T47D (cell line): ENCODE measurements around the gene OR4K1.

Experiments
- DNase-seq, 2 experiments: peaks; one replicate each; pipeline versions ENCODE4 v3.0.0 to v3.0.0-alpha.2; 2011 to 2012; ENCODE audit warnings: low read depth in 1 of 2, low spot score in 1 of 2
- JUND ChIP-seq: IDR thresholded peaks from 2 replicates; pipeline ENCODE4 v1.6.1; 2012; ENCODE audit warnings: low read depth
- in situ Hi-C: cut with HindIII; loops from 2 replicates; pipeline ENCODE4 v1.10.0; 2016; ENCODE audit warnings: low sequenced_read_pairs, low pct_unique_long_range_greater_than_20kb

Gene OR4K1, protein sequence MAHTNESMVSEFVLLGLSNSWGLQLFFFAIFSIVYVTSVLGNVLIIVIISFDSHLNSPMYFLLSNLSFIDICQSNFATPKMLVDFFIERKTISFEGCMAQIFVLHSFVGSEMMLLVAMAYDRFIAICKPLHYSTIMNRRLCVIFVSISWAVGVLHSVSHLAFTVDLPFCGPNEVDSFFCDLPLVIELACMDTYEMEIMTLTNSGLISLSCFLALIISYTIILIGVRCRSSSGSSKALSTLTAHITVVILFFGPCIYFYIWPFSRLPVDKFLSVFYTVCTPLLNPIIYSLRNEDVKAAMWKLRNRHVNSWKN

DNA sequence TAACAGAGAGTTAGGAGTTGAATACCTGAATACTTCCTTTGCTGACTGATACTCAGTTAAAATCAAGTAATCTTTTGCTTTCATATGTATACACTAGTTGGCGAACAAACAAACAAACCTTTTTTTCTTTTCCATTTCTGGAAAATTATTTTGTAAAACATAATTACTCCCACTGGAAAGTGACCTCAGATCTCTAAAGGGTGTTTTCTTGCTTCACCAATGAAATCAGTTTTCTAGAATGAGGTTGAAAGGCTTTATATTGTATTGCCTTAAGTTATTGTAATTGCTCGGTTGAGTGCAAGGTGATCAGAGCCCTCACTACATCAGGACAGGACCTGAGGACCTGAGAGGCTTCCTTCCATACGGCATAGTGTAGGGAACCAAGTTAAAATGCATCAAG is at the start of gene OR4K1:
TSS of gene OR4K1 (plus strand) at position 301 of the 400 bp plus-strand sequence. CDS start 4,750 bp downstream, outside the sequence.
- in situ Hi-C loops, result no loop called here
- DNase-seq, result no peak
- no peak for TF ChIP-seq JUND

DNA sequence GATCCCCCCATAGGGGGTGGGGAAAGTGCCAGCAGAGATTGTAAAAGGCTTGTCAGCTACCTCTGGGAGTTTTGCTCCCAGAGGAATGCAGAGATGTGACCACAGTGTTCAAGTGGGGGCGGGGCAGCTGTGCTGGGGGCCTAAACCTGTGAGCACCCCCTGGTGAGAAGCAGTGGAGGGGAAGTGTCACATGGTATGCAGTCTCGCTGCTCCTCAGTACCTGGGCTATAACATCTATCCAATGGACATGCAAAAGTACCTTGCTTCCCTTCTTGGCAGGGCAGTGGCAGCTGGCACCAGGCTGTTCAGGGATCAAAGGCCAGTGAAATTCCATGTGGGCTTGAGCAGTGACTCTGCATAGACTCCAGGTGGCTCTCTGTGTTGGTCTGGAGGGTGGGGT is 35.4 kb upstream of the OR4K1 start:
- no peak for DNase-seq
- TF ChIP-seq JUND, result no peak
- in situ Hi-C loops, result no loop called here

DNA sequence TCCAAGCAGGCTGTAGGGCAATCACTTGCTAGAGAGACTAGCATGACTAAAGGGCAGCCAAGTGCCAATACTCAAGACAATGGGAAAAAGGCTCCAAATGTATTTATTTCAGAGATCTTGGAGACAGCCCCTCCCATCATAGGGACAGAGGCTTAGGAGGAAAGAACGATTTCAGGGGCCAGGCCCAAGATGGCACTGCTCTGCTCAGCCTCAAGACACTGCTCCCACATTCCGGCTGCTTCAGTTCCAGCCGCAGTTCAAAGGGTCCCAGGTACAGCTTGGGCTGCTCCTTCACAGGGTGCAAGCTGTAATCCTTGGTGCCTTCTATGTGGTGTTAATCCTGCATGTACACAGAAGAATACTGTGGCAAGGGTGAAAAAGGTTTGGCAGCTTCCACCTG is 29.7 kb upstream of the OR4K1 start:
- in situ Hi-C loops, result no loop called here
- DNase-seq, result no peak
- no peak for TF ChIP-seq JUND

DNA sequence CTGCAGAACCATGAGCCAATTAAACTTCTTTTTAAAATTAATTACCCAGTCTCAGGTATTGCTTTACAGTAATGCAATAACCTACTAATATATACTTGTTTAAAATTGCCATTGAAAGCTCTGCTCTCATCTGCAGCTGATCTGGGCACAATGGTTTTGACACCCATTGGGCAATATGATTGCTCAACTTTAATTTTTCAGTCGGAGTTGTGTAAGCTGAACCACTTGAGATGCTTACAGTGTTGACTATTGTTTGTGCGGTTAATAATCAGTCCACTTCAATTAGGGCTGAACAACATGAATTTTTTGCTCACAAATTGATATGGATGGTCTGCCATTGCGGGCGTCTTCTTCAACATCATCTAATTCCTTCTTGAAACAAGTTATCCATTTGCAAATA is 28.3 kb upstream of the OR4K1 start:
- DNase-seq, result no peak
- in situ Hi-C loops, result no loop called here
- TF ChIP-seq JUND, result no peak

DNA sequence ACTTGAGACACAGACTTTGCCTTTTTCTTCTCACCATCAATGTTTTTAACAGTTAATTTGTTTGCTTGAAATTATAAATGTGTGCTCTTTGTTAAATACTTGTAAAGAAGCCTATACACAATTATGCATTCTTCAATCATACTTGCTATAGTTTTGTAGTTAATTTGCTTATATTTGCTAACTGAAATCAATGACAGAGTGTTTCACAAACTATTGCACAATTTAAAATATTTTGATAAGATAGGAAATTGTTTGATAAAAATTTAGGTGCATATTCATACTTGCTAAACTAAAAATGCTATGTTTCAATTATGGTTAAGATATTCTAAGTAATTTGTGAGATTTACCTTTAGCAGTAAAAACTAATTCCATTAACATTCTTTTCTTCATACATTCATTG is 24.1 kb upstream of the OR4K1 start:
- no peak for TF ChIP-seq JUND
- in situ Hi-C loops, result no loop called here
- DNase-seq, result no peak

DNA sequence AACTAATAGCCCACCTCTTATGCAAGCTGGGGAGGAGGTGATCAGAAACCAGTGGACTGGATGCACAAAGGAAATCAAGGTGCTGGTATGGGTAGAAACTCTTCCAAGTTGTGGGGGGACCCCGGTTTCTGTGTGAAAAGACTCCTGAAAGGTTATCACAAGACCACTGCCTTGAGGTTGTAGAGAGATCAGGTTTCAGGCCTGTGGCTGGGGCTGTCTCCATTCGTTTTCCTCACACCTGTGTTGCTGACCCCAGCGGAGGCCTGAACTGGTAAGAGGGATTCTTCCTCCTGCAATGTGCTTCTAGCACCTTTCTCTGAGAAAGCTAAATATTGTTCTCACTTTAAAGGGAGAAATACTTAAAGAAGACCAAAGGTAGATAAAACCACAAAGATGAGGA is 19.6 kb upstream of the OR4K1 start:
- TF ChIP-seq JUND, result no peak
- DNase-seq, result no peak
- in situ Hi-C loops, result no loop called here

DNA sequence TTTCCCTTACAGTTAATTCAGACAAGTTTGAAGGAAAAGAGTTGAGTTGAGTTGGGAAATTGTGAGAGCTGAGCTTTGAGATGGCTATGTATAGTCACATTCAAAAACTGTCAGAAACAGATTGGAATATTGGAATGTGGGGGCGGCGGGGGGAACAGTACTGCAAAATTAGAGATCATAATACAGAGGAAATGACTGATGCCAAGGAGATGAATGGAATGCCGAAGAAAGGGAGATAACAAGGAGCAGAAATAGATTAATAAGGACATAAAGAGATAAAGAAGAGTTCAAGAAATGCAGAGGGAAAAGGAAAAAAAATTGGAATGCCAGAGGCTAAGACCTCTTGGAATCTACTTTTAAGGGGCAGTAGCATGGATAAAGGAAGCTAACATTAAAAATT is 13.5 kb upstream of the OR4K1 start:
- TF ChIP-seq JUND, result no peak
- DNase-seq, result no peak
- in situ Hi-C loops, result no loop called here

DNA sequence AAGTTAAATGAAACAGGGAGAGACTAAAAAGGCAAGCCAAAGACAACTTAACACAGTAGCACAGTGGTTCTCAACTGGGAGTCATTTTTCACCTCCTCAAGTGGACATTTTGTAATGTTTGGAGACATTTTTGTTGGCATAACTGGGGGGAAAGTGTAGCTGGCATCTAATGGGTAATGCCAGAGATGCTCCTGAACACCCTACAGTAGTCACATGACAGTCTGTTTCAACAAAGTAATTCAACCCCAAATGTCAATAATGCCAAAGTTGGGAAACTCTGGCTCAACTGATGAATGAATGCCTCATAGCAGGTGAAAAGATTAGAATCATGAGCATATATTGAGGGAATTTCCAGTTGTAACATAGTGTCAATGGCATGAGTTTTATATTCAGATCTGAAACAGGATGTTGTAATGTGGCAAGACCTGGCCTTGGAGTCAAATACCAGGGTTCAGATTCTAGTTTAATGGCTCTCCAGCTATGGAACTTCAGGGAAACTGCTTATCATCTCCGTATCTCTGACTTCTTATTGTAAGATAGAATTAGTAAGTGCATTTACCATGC is 12.7 kb upstream of the OR4K1 start:
- in situ Hi-C loops, result no loop called here
- TF ChIP-seq JUND, result no peak
- DNase-seq, result peak in 1 of 2 experiments; percentile 19

DNA sequence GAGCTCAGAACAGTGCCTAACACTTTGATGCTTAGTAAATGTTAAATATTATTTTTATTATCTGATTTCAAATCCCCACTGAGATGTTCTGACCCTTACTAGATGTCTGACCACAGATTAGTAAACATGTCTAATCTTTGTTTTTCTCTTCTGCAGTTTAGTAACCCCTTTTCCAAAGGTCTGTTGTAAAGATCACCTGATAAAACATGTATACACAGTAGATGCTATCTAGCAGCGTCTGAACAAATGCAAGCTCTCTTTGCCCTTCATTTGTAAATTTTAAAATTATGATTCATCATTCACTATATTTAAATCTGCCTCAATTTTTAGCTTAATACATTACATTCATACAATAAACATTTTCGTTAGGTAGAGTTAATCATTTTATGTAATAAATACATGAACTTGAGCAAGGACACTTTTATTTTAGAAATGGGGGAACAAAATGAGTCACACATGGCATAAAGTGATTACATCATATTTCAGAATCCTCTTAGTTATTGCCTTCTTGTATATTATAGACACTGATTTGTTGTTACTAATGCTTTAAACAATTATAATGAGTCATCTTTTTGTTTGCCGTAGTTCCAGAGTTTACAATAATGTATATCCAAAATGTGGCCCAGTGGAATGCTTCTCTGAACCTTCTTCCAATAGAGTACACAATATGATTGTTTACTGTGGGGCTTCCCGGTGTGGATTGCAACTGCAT is 12.0 kb upstream of the OR4K1 start:
- TF ChIP-seq JUND, result no peak
- in situ Hi-C loops, result no loop called here

DNA sequence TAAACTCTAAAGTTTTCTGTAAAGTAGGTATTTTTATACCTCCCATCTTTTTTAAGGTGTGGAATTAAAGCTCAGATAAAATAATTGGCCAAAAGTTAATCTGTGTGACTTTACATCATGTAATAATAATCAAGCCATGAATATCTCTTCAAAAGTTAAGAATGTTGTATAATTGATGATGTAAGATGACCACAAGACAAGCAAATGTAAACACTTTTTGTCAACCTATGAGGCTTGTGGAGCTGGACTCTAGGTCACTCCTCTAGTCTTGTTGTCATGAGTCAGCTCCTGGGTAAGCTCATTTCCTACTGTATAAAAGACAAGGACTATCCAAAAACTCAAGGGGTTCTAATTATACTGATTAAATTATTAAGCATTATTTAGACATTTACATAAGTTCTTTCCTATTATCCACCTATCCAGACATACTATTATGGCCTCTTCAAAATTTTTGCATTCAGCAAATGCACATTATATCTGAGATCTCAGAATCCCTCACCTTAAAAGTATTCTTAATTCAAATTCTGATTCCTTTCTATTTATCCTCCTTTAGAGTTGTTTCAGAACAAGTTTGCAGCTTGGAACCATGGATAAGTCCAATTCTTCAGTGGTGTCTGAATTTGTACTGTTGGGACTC is 10.6 kb upstream of the OR4K1 start, which contains the start of gene OR4K5:
TSS of gene OR4K5 (plus strand) at position 587 of the 637 bp plus-strand sequence. CDS start at position 587, 0 bp downstream.
- no peak for DNase-seq
- TF ChIP-seq JUND, result no peak
- in situ Hi-C loops, result no loop called here

More for the DNA sequence above, 12.0 kb upstream of the OR4K1 start:
- DNase-seq, result peak in 1 of 2 experiments; percentile 1

DNA sequence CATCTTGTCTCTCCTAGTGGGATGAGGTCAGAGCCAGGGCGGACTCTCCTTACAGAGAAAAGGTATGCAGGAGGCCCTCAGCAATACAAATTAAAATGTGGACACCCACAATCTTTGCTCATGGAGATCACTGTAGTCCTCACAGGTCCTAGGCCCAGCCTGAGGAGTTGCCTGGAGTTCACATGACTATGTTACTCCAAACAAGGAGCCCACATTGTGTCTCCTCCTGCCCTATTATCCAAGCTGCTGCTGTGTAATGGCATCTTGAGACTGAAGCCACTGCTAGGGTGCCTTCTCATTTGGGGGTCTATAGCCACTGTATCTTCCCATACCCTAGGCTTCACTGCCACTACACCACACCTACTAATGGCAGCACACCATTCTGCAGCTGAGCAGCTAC is 11.0 kb downstream of the OR4K1 start:
- DNase-seq, result no peak
- in situ Hi-C loops, result no loop called here
- no peak for TF ChIP-seq JUND

DNA sequence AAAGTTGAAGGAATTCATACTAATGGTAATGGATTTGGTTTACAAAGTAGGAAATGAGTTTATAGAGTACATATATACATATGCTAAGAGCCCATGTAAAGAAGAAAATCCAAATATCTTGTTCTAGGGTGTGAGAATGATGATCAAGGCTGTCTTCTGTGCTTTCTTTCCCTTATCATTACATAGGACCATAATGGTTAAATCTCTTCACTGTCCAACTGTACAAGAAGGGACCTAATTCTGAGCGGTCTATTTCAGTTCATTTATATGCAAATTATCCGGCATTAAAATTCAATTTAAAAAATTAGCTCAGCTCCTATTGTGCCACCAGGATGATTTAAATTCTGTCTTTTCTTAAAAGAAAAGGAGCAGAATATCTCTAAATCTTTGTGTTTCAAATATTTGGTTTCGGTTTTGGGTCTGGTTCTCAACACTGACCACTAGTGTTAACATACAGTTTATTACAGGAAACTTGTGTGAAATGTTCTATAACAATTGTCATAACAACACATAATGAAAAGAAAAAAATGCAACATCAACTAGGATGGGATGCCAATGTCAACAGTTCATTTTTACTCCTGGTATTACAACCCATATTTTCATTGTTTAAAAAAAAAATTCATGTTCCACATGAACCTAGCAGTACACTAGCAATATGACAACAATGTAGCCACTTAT is 16.8 kb downstream of the OR4K1 start:
- no peak for TF ChIP-seq JUND
- in situ Hi-C loops, result no loop called here
- DNase-seq, result peak; percentile 1 to 27
